Tibial nerve (tissue), 3 donors: ENCODE results near the gene SLC8A2.

ENCODE experiments used
- CTCF ChIP-seq, 5 experiments: fragments of 200-600 bp in 3 of 5; fragments of 450-650 bp in 2 of 5; sonication (generic) in 3 of 5; IDR thresholded peaks; one replicate each; pipeline ENCODE4 v1.5.1; 2016 to 2019; ENCODE audit warnings: antibody characterized with exemption in 5 of 5, mild to moderate bottlenecking in 3 of 5, moderate library complexity in 2 of 5
- POLR2A ChIP-seq, 2 donors: fragments of 450-650 bp; IDR thresholded peaks; one replicate each; pipeline ENCODE4 v1.6.1; 2017; ENCODE audit warnings: antibody characterized with exemption in 2 of 2, mild to moderate bottlenecking in 2 of 2, moderate library complexity in 2 of 2

- no peak for TF ChIP-seq CTCF (IDR thresholded peaks at IDR 0.05)
- no peak for TF ChIP-seq POLR2A (IDR thresholded peaks at IDR 0.05)
These were observed 43.4 kb downstream of the SLC8A2 start for GRCh38 chr19:47428177-47428894.
